Uterus (tissue), 4 donors: Measurements from ENCODE around the gene CFDP1. TPM values are rescaled to one million over a fixed set of nuclear protein-coding genes. Genes with fewer than 3 reads are reported as not detected.

Experiments
- DNase-seq, 2 donors: peaks; one replicate each; pipeline ENCODE4 v3.0.0-alpha.2; 2019 to 2020
- H3K27ac ChIP-seq, 2 donors: fragments of 200-600 bp; sonication (generic); 1 replicate in 1 of 2; 2 replicates in 1 of 2; pipeline ENCODE4 v1.5.1; 2016 to 2018
- H3K27me3 ChIP-seq, 2 donors: fragments of 200-600 bp; sonication (generic); one replicate each; pipeline ENCODE4 v1.5.1; 2018 to 2019; ENCODE audit warnings: control low read depth in 1 of 2
- H3K36me3 ChIP-seq, 2 donors: fragments of 200-600 bp; sonication (generic); one replicate each; pipeline ENCODE4 v1.5.1; 2019; ENCODE audit warnings: control low read depth in 1 of 2
- H3K4me1 ChIP-seq, 2 donors: fragments of 200-600 bp; sonication (generic); one replicate each; pipeline ENCODE4 v1.5.1; 2018 to 2019; ENCODE audit warnings: control low read depth in 1 of 2
- H3K4me3 ChIP-seq, 2 donors: fragments of 200-600 bp; sonication (generic); 1 replicate in 1 of 2; 2 replicates in 1 of 2; pipeline ENCODE4 v1.5.1; 2018 to 2019; ENCODE audit warnings: mild to moderate bottlenecking in 1 of 2
- H3K9me3 ChIP-seq, 2 donors: fragments of 200-600 bp; sonication (generic); one replicate each; pipeline ENCODE4 v1.5.1; 2019; ENCODE audit warnings: control low read depth in 1 of 2
- CTCF ChIP-seq, 4 experiments: fragments of 200-600 bp in 2 of 4; fragments of 450-650 bp in 2 of 4; sonication (generic) in 2 of 4; IDR thresholded peaks; one replicate each; pipeline ENCODE4 v1.5.1; 2016 to 2019; ENCODE audit warnings: antibody characterized with exemption in 4 of 4, mild to moderate bottlenecking in 2 of 4, moderate library complexity in 1 of 4
- POLR2A ChIP-seq, 2 donors: fragments of 450-650 bp; IDR thresholded peaks; one replicate each; pipeline ENCODE4 v1.6.1; 2016; ENCODE audit warnings: antibody characterized with exemption in 2 of 2, mild to moderate bottlenecking in 1 of 2, moderate library complexity in 1 of 2
- intact Hi-C: fragments of 100-400 bp; cut with DNase I; formaldehyde crosslinking; loops from one replicate; pipeline ENCODE4 v1.15.1; 2023; ENCODE audit warnings: low total_unique reads
- total RNA-seq, 4 donors: library from RNA; depleted of rRNA in 3 of 4; stranded (reverse); fragments of >200 nt in 3 of 4; gene quantifications; one replicate each; pipeline versions ENCODE4 v1.1.0 to v1.2.4, GENCODE V29; 2014 to 2023
- donor health status: DM: yes; HTN: yes; CAD: no.

Gene CFDP1
- total RNA-seq, 4 donors from 2014 or later, result 22.3 to 90.8 (median 73.4) TPM

- H3K4me3 ChIP-seq, result no peak overlapping the region
- no peaks in the 10 kb centered on the region for H3K4me1 ChIP-seq
- TF ChIP-seq POLR2A (IDR thresholded peaks at IDR 0.05), result no peak
- no peak for TF ChIP-seq CTCF (IDR thresholded peaks at IDR 0.05)
- DNase-seq, result no peak
- intact Hi-C loops, result loop anchor here (10.0 kb wide), 1 partner anchor 276 kb away; no protein-coding TSS in a partner anchor
- H3K27me3 ChIP-seq, result no peaks in the 10 kb centered on the region
- H3K27ac ChIP-seq, result no peak overlapping the region
- no peaks in the 10 kb centered on the region for H3K36me3 ChIP-seq
- no peaks in the 10 kb centered on the region for H3K9me3 ChIP-seq
Observed at GRCh38 chr16:75478480-75479345, 45.4 kb upstream of the CFDP1 start.

DNA sequence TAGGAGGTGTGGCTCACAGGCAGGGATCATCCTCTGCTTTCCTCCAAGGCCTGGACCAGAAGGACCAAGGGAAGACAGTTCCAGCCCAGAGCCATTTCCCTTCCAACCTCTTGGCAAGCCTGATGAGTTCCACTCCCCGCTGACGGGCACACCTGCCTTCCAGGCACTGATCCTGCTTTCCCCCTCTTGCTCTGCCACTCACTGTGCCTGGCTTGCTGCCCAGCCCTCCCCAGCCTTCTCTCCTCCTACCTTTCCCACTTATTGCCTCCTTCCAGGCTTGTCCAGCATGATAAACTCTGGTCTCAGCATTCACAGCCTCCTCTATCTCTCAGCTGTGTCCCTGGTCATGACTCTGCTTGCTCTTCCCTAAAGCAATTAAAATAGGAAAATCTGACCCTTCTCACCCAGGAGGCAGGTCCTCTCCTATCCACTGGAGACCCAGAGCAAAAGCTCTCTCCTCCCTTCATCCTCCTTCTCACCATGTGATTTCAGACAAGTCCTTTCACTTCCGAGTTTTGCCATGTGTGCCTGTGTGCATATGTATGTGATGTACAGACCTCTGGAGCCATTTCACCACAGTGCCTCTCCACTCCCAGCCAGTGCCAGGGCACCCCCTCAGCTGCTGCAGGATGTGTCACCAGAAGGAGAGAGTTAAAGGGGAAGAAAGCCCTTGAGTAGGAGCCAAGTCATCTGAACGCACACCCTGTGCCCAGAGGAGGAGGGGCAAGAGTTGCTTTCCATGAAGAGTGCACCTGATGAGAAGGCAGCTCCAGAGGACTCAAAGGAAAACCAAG, 44.6 kb upstream of the CFDP1 start:
- Histone ChIP-seq H3K27ac (no peak overlapping the region), H3K36me3 (no peaks in the 10 kb centered on the region), H3K4me1 (no peaks in the 10 kb centered on the region), H3K4me3 (no peak overlapping the region), H3K27me3 (no peaks in the 10 kb centered on the region), H3K9me3 (no peaks in the 10 kb centered on the region)
- DNase-seq, result no peak
- intact Hi-C loops, result loop anchor here (10.0 kb wide), 1 partner anchor 277 kb away; no protein-coding TSS in a partner anchor
- TF ChIP-seq CTCF (IDR thresholded peaks at IDR 0.05), result no peak
- TF ChIP-seq POLR2A (IDR thresholded peaks at IDR 0.05), result no peak

DNA sequence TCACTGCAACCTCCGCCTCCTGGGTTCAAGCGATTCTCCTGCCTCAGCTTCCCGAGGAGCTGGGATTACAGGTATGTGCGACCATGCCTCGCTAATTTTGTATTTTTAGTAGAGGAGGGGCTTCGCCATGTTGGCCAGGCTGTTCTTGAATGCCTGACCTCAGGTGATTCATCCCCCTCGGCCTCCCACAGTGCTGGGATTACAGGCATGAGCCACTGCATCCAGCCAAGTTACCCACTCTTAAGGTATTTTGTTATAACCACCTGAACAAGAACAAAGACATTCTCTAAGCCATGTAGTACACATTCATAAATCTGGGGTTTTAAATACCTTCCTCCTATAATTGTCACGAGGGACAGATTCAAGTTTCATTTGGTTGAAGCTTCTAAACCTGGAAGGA, 43.5 kb upstream of the CFDP1 start:
- H3K9me3 ChIP-seq, result no peaks in the 10 kb centered on the region
- no peaks in the 10 kb centered on the region for H3K36me3 ChIP-seq
- no peak overlapping the region for H3K27ac ChIP-seq
- DNase-seq, result no peak
- TF ChIP-seq CTCF (IDR thresholded peaks at IDR 0.05), result no peak
- TF ChIP-seq POLR2A (IDR thresholded peaks at IDR 0.05), result no peak
- no peaks in the 10 kb centered on the region for H3K27me3 ChIP-seq
- intact Hi-C loops, result loop anchor here (10.0 kb wide), 1 partner anchor 278 kb away; no protein-coding TSS in a partner anchor
- no peaks in the 10 kb centered on the region for H3K4me1 ChIP-seq
- H3K4me3 ChIP-seq, result no peak overlapping the region

DNA sequence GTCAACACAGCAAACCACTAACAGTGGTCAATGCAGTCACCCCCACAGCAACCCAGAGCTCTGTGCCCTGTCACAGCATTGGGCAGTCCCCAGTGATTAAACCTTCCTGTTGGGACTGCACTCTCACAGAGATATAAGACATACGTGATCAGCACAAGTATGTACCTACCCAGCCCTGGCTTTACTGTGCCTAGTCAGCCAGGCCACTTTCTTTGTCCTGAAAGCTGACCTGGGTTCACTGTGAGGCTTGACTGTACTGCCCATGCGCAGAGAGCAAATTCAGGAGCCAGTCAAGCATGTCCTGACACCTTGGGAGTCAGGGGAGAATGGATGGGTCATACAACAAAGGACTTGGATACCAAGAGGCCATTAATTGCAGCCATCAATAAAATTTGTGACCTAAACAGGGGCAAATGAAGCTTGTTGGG, 42.1 kb upstream of the CFDP1 start:
- no peak for DNase-seq
- Histone ChIP-seq H3K9me3 (no peaks in the 10 kb centered on the region), H3K27ac (no peak overlapping the region), H3K36me3 (no peaks in the 10 kb centered on the region), H3K4me3 (no peak overlapping the region), H3K27me3 (no peaks in the 10 kb centered on the region), H3K4me1 (no peaks in the 10 kb centered on the region)
- intact Hi-C loops, result loop anchor here (10.0 kb wide), 1 partner anchor 279 kb away; no protein-coding TSS in a partner anchor
- no peak for TF ChIP-seq POLR2A (IDR thresholded peaks at IDR 0.05)
- TF ChIP-seq CTCF (IDR thresholded peaks at IDR 0.05), result no peak
